Trophoblast cell (in vitro differentiated cells and primary cell): ENCODE results near the gene PDE4D.

Experiments
- DNase-seq, 2 donors: peaks; one replicate each; pipeline ENCODE4 v3.0.0-alpha.2; 2016
- H2AFZ ChIP-seq: 2 replicates; pipeline ENCODE4 v1.6.1; 2013; ENCODE audit warnings: low read length, moderate library complexity, mild to moderate bottlenecking; ENCODE audit not compliant: insufficient read depth, poor library complexity
- H2AK5ac ChIP-seq: 2 replicates; pipeline ENCODE4 v1.6.1; 2013; ENCODE audit warnings: mild to moderate bottlenecking, low read length
- H2BK120ac ChIP-seq: 2 replicates; pipeline ENCODE4 v1.6.1; 2013; ENCODE audit warnings: low read length, mild to moderate bottlenecking, moderate library complexity; ENCODE audit not compliant: insufficient read depth, poor library complexity
- H2BK12ac ChIP-seq: 2 replicates; pipeline ENCODE4 v1.6.1; 2013; ENCODE audit warnings: mild to moderate bottlenecking, low read length, moderate library complexity
- H2BK5ac ChIP-seq: 2 replicates; pipeline ENCODE4 v1.6.1; 2013; ENCODE audit warnings: low read length, low read depth, moderate library complexity, mild to moderate bottlenecking; ENCODE audit not compliant: poor library complexity
- H3K14ac ChIP-seq: 2 replicates; pipeline ENCODE4 v1.6.1; 2013; ENCODE audit warnings: mild to moderate bottlenecking, low read length
- H3K18ac ChIP-seq: 2 replicates; pipeline ENCODE4 v1.6.1; 2013; ENCODE audit warnings: mild to moderate bottlenecking, low read length
- H3K23ac ChIP-seq: 2 replicates; pipeline ENCODE4 v1.6.1; 2013; ENCODE audit warnings: low read length
- H3K27ac ChIP-seq: 2 replicates; pipeline ENCODE4 v1.5.1; 2013; ENCODE audit warnings: low read depth, mild to moderate bottlenecking, inconsistent platforms, low read length, moderate library complexity
- H3K27me3 ChIP-seq: 2 replicates; pipeline ENCODE4 v1.6.1; 2013; ENCODE audit warnings: inconsistent platforms, mild to moderate bottlenecking, low read length, moderate library complexity; ENCODE audit not compliant: insufficient read depth
- H3K36me3 ChIP-seq, 2 experiments: 1 replicate in 1 of 2; 2 replicates in 1 of 2; pipeline ENCODE4 v1.6.1; 2013; ENCODE audit warnings: low read length in 2 of 2, mild to moderate bottlenecking in 2 of 2, moderate library complexity in 1 of 2; ENCODE audit not compliant: insufficient read depth in 2 of 2, control insufficient read depth in 1 of 2
- H3K4ac ChIP-seq: 2 replicates; pipeline ENCODE4 v1.6.1; 2013; ENCODE audit warnings: low read depth, mild to moderate bottlenecking, low read length, moderate library complexity
- H3K4me1 ChIP-seq, 2 experiments: 1 replicate in 1 of 2; 2 replicates in 1 of 2; pipeline ENCODE4 v1.6.1; 2013; ENCODE audit warnings: low read length in 2 of 2, mild to moderate bottlenecking in 2 of 2, moderate library complexity in 1 of 2; ENCODE audit not compliant: insufficient read depth in 2 of 2, control insufficient read depth in 1 of 2
- H3K4me2 ChIP-seq: 2 replicates; pipeline ENCODE4 v1.6.1; 2013; ENCODE audit warnings: inconsistent platforms, mild to moderate bottlenecking, low read length, moderate library complexity
- H3K4me3 ChIP-seq: 2 replicates; pipeline ENCODE4 v1.5.1; 2013; ENCODE audit warnings: mild to moderate bottlenecking, low read depth, low read length, inconsistent platforms
- H3K79me1 ChIP-seq: one replicate; pipeline ENCODE4 v1.6.1; 2013; ENCODE audit warnings: low read length
- H3K79me2 ChIP-seq: 2 replicates; pipeline ENCODE4 v1.6.1; 2013; ENCODE audit warnings: low read length, mild to moderate bottlenecking; ENCODE audit not compliant: control insufficient read depth, insufficient read depth, poor library complexity
- H3K9ac ChIP-seq: 2 replicates; pipeline ENCODE4 v1.6.1; 2013; ENCODE audit warnings: mild to moderate bottlenecking, low read length
- H3K9me3 ChIP-seq: 2 replicates; pipeline ENCODE4 v1.6.1; 2013; ENCODE audit warnings: low read depth, mild to moderate bottlenecking, control low read depth, inconsistent platforms, low read length; ENCODE audit not compliant: insufficient read depth
- H4K12ac ChIP-seq: 2 replicates; pipeline ENCODE4 v1.6.1; 2013; ENCODE audit warnings: low read depth, mild to moderate bottlenecking, low read length, moderate library complexity
- H4K8ac ChIP-seq: 2 replicates; pipeline ENCODE4 v1.6.1; 2013; ENCODE audit warnings: low read depth, mild to moderate bottlenecking, low read length, moderate library complexity
- H4K91ac ChIP-seq: one replicate; pipeline ENCODE4 v1.6.1; 2013; ENCODE audit warnings: low read depth, mild to moderate bottlenecking, low read length, moderate library complexity
- WGBS: extraction: QIAGEN DNeasy Blood & Tissue Kit; methylation state at CpG from one replicate; pipeline ENCODE4 v1.1.7; 2013; ENCODE audit warnings: missing lambda C conversion rate; ENCODE audit not compliant: insufficient read length, insufficient coverage; ENCODE audit errors: extremely low coverage; 5-methylcytosine and 5-hydroxymethylcytosine counted together

Gene PDE4D

GRCh38 chr5:59366784-59367183 is 526.7 kb downstream of the PDE4D start:
- H3K9me3 ChIP-seq, result no peaks in the 10 kb centered on the region
- no peak overlapping the region for H3K4me3 ChIP-seq
- H2BK5ac ChIP-seq, result no peak overlapping the region
- H2AK5ac ChIP-seq, result no peak overlapping the region
- H3K27ac ChIP-seq, result no peak overlapping the region
- H3K27me3 ChIP-seq, result no peaks in the 10 kb centered on the region
- no peak overlapping the region for H3K4ac ChIP-seq
- no peak overlapping the region for H2AFZ ChIP-seq
- H3K9ac ChIP-seq, result no peak overlapping the region
- H4K8ac ChIP-seq, result no peak overlapping the region
- DNase-seq, result no peak
- peaks cover 0 to 3% of the 10 kb centered on the region in 2 experiments for H3K4me1 ChIP-seq
- no peak overlapping the region for H2BK12ac ChIP-seq
- H3K14ac ChIP-seq, result no peak overlapping the region
- H3K23ac ChIP-seq, result no peak overlapping the region
- no peak overlapping the region for H4K91ac ChIP-seq
- no CpG with 5 or more reads among the region's 4 CpGs for WGBS
- H3K79me1 ChIP-seq, result no peaks in the 10 kb centered on the region
- no peaks in the 10 kb centered on the region for H3K79me2 ChIP-seq
- no peak overlapping the region for H3K4me2 ChIP-seq
- no peaks in the 10 kb centered on the region for H3K36me3 ChIP-seq
- no peak overlapping the region for H4K12ac ChIP-seq
- no peak overlapping the region for H2BK120ac ChIP-seq
- H3K18ac ChIP-seq, result no peak overlapping the region

DNA sequence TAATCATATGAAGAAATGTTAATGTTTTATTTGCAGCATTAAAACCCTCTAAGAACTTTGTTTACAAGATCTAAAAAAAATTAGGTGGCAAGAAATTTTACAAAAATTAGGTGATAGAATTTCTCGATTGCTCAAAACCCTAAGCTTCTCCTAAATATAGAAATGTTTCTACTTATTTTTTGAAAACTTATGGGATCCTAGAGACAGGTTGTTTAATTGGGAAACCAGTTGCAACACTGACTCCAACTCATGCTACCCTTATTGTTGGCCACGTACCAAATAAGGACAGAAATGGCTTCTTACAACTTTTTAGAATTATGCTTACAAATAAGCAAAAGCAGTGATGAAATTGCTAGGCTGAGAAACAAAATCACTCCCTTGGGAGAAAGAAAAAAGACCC is 531.1 kb downstream of the PDE4D start:
- H2BK12ac ChIP-seq, result no peak overlapping the region
- H4K12ac ChIP-seq, result no peak overlapping the region
- H3K4me3 ChIP-seq, result no peak overlapping the region
- H4K91ac ChIP-seq, result no peak overlapping the region
- H3K79me1 ChIP-seq, result no peaks in the 10 kb centered on the region
- no peak overlapping the region for H3K9ac ChIP-seq
- H2AFZ ChIP-seq, result no peak overlapping the region
- H2BK120ac ChIP-seq, result no peak overlapping the region
- no peak overlapping the region for H3K14ac ChIP-seq
- no peak for DNase-seq
- H3K36me3 ChIP-seq, result no peaks in the 10 kb centered on the region
- no peak overlapping the region for H3K18ac ChIP-seq
- H3K79me2 ChIP-seq, result no peaks in the 10 kb centered on the region
- no peaks in the 10 kb centered on the region for H3K9me3 ChIP-seq
- no peak overlapping the region for H2BK5ac ChIP-seq
- H4K8ac ChIP-seq, result no peak overlapping the region
- no peak overlapping the region for H3K27ac ChIP-seq
- peaks cover 0 to 11% of the 10 kb centered on the region in 2 experiments for H3K4me1 ChIP-seq
- WGBS, result no CpG with 5 or more reads among the region's 2 CpGs
- no peaks in the 10 kb centered on the region for H3K27me3 ChIP-seq
- H3K23ac ChIP-seq, result no peak overlapping the region
- H3K4ac ChIP-seq, result no peak overlapping the region
- H2AK5ac ChIP-seq, result no peak overlapping the region
- H3K4me2 ChIP-seq, result no peak overlapping the region

DNA sequence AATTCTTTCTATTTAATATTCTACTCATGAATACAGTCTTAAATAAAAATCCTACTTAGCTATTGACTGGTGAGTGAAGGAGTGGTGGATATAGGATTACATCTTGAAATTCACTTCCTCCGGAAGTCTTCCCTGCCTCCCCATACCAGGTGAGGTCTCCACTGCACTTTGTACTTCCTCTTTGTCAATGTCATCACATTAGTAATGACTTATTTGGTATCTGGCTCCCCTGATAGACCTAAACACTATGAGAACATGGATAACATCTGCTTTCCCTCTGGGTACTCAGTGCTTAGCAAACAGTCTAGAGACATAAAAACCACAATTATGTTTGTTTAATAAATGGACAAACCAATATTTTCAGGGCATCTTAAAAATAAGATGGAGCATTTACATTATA is 532.1 kb downstream of the PDE4D start:
- Histone ChIP-seq H2AK5ac (no peak overlapping the region), H3K79me2 (no peaks in the 10 kb centered on the region), H4K8ac (no peak overlapping the region), H4K91ac (no peak overlapping the region), H3K9ac (no peak overlapping the region), H3K4me2 (no peak overlapping the region), H2BK120ac (no peak overlapping the region), H4K12ac (no peak overlapping the region), H3K14ac (no peak overlapping the region), H2AFZ (no peak overlapping the region), H3K79me1 (peaks cover 2% of the 10 kb centered on the region), H3K4me1 (peaks cover 4 to 16% of the 10 kb centered on the region in 2 experiments), H3K23ac (no peak overlapping the region), H2BK5ac (no peak overlapping the region), H3K18ac (no peak overlapping the region), H3K9me3 (no peaks in the 10 kb centered on the region), H3K4me3 (no peak overlapping the region), H3K36me3 (no peaks in the 10 kb centered on the region), H2BK12ac (no peak overlapping the region), H3K27ac (no peak overlapping the region), H3K27me3 (no peaks in the 10 kb centered on the region), H3K4ac (no peak overlapping the region)
- no CpG with 5 or more reads among the region's 1 CpG for WGBS
- no peak for DNase-seq

GRCh38 chr5:59360130-59360555 is 533.4 kb downstream of the PDE4D start:
- H3K36me3 ChIP-seq, result no peaks in the 10 kb centered on the region
- H3K79me2 ChIP-seq, result no peaks in the 10 kb centered on the region
- H3K18ac ChIP-seq, result no peak overlapping the region
- no peak overlapping the region for H2BK120ac ChIP-seq
- H3K4me3 ChIP-seq, result no peak overlapping the region
- no peak overlapping the region for H4K91ac ChIP-seq
- no peak overlapping the region for H3K14ac ChIP-seq
- H3K4ac ChIP-seq, result no peak overlapping the region
- H4K8ac ChIP-seq, result no peak overlapping the region
- no peak overlapping the region for H3K9ac ChIP-seq
- no peak overlapping the region for H2BK12ac ChIP-seq
- no peak overlapping the region for H2BK5ac ChIP-seq
- no peak for DNase-seq
- H3K4me1 ChIP-seq, result peaks cover 4 to 16% of the 10 kb centered on the region in 2 experiments
- no peak overlapping the region for H4K12ac ChIP-seq
- H3K9me3 ChIP-seq, result no peaks in the 10 kb centered on the region
- peaks cover 2% of the 10 kb centered on the region for H3K79me1 ChIP-seq
- no peak overlapping the region for H3K4me2 ChIP-seq
- no CpG with 5 or more reads among the region's 7 CpGs for WGBS
- H3K23ac ChIP-seq, result no peak overlapping the region
- no peak overlapping the region for H3K27ac ChIP-seq
- H2AK5ac ChIP-seq, result no peak overlapping the region
- no peaks in the 10 kb centered on the region for H3K27me3 ChIP-seq
- no peak overlapping the region for H2AFZ ChIP-seq
